Fibroblast of lung (primary cell): ENCODE measurements around the gene ORC3. TPM values are rescaled to one million over a fixed set of nuclear protein-coding genes. Genes with fewer than 3 reads are reported as not detected.

Source experiments
- DNase-seq, 2 donors: peaks; one replicate each; pipeline versions ENCODE4 v3.0.0 to v3.0.0-alpha.2; 2010; ENCODE audit warnings: low read depth in 2 of 2
- H2AFZ ChIP-seq: 2 replicates; pipeline ENCODE4 v1.5.1; 2012; ENCODE audit warnings: low read length, control low read depth, inconsistent platforms
- H3K27ac ChIP-seq: 2 replicates; pipeline ENCODE4 v1.5.1; 2011; ENCODE audit warnings: low read length, control low read depth; ENCODE audit not compliant: insufficient read depth
- H3K27me3 ChIP-seq: 2 replicates; pipeline ENCODE4 v1.5.1; 2011; ENCODE audit warnings: mild to moderate bottlenecking, low read length; ENCODE audit not compliant: control insufficient read depth, insufficient read depth
- H3K36me3 ChIP-seq: 2 replicates; pipeline ENCODE4 v1.5.1; 2011; ENCODE audit warnings: low read length; ENCODE audit not compliant: control insufficient read depth, insufficient read depth
- H3K4me1 ChIP-seq: 2 replicates; pipeline ENCODE4 v1.5.1; 2011; ENCODE audit warnings: low read length; ENCODE audit not compliant: control insufficient read depth, insufficient read depth; ENCODE audit errors: extremely low read depth
- H3K4me2 ChIP-seq: 2 replicates; pipeline ENCODE4 v1.5.1; 2011; ENCODE audit warnings: low read length, control low read depth; ENCODE audit not compliant: insufficient read depth; ENCODE audit errors: extremely low read depth
- H3K4me3 ChIP-seq, 4 experiments: fragments of 200-600 bp in 1 of 4; sonication (generic) in 1 of 4; replicated peaks in 1 of 4; 2 replicates each; pipeline ENCODE4 v1.5.1; 2011 to 2016; ENCODE audit warnings: low read length in 4 of 4, low read depth in 3 of 4, mild to moderate bottlenecking in 3 of 4, control low read depth in 2 of 4, inconsistent platforms in 1 of 4, mixed read lengths in 1 of 4; ENCODE audit not compliant: insufficient read depth in 1 of 4; ENCODE audit errors: control extremely low read depth in 1 of 4
- H3K79me2 ChIP-seq: 2 replicates; pipeline ENCODE4 v1.5.1; 2012; ENCODE audit warnings: mild to moderate bottlenecking, low read length, inconsistent platforms; ENCODE audit not compliant: control insufficient read depth, insufficient read depth
- H3K9ac ChIP-seq: 2 replicates; pipeline ENCODE4 v1.5.1; 2011; ENCODE audit warnings: mild to moderate bottlenecking, low read length, control low read depth; ENCODE audit not compliant: insufficient read depth
- H3K9me3 ChIP-seq: 2 replicates; pipeline ENCODE4 v1.5.1; 2012; ENCODE audit warnings: low read depth, low read length; ENCODE audit not compliant: control insufficient read depth, insufficient read depth
- H4K20me1 ChIP-seq: 2 replicates; pipeline ENCODE4 v1.5.1; 2011; ENCODE audit warnings: low read length; ENCODE audit not compliant: control insufficient read depth, insufficient read depth; ENCODE audit errors: extremely low read depth
- EZH2 ChIP-seq: IDR thresholded peaks from 2 replicates; pipeline ENCODE4 v1.5.1; 2012; ENCODE audit warnings: low read length, control low read depth, mild to moderate bottlenecking; ENCODE audit errors: missing control alignments
- polyA plus RNA-seq, 2 donors: library from polyadenylated mRNA; depleted of rRNA in 1 of 2; stranded (reverse) in 1 of 2; unstranded in 1 of 2; fragments of >200 nt; gene quantifications; 2 replicates each; pipeline ENCODE4 v1.2.1, GENCODE V29; 2011 to 2012; ENCODE audit warnings: missing spikeins in 1 of 2
- total RNA-seq: library from RNA; depleted of rRNA; stranded (reverse); fragments of >200 nt; gene quantifications from 2 replicates; pipeline ENCODE4 v1.2.1, GENCODE V29; 2014
- TF ChIP-seq, protein P1 (sequence below), 2 donors: IDR thresholded peaks in 1 of 2; conservative IDR thresholded peaks in 1 of 2; 1 replicate in 1 of 2; 2 replicates in 1 of 2; pipeline ENCODE4 v1.5.1; 2011 to 2012; ENCODE audit warnings: low read length in 2 of 2, control low read depth in 1 of 2, inconsistent platforms in 1 of 2, low read depth in 1 of 2, mild to moderate bottlenecking in 1 of 2

Gene ORC3
- total and polyA plus RNA-seq, 2 donors (not counting 1 experiment from before 2014, with no cell fraction given), result 23.8 to 37.9 TPM

GRCh38 chr6:87541744-87542143 is 48.2 kb upstream of the ORC3 start:
- H3K9me3 ChIP-seq, result no peaks in the 10 kb centered on the region
- H3K27me3 ChIP-seq, result no peaks in the 10 kb centered on the region
- H2AFZ ChIP-seq, result no peak overlapping the region
- no peak overlapping the region for H3K9ac ChIP-seq
- H4K20me1 ChIP-seq, result no peaks in the 10 kb centered on the region
- peaks cover 3% of the 10 kb centered on the region for H3K36me3 ChIP-seq
- H3K4me3 ChIP-seq, result no peak overlapping the region
- no peak overlapping the region for H3K27ac ChIP-seq
- H3K4me1 ChIP-seq, result no peaks in the 10 kb centered on the region
- DNase-seq, result no peak
- H3K4me2 ChIP-seq, result no peak overlapping the region
- no peaks in the 10 kb centered on the region for H3K79me2 ChIP-seq
- TF ChIP-seq, protein P1, sequence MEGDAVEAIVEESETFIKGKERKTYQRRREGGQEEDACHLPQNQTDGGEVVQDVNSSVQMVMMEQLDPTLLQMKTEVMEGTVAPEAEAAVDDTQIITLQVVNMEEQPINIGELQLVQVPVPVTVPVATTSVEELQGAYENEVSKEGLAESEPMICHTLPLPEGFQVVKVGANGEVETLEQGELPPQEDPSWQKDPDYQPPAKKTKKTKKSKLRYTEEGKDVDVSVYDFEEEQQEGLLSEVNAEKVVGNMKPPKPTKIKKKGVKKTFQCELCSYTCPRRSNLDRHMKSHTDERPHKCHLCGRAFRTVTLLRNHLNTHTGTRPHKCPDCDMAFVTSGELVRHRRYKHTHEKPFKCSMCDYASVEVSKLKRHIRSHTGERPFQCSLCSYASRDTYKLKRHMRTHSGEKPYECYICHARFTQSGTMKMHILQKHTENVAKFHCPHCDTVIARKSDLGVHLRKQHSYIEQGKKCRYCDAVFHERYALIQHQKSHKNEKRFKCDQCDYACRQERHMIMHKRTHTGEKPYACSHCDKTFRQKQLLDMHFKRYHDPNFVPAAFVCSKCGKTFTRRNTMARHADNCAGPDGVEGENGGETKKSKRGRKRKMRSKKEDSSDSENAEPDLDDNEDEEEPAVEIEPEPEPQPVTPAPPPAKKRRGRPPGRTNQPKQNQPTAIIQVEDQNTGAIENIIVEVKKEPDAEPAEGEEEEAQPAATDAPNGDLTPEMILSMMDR (conservative IDR thresholded peaks at IDR 0.05 in 1 of 2, IDR thresholded peaks at IDR 0.05 in 1 of 2; ENCODE audit: low read depth in 1 of 2, low read length in 2 of 2), result no peak
- TF ChIP-seq EZH2, result no peak

DNA sequence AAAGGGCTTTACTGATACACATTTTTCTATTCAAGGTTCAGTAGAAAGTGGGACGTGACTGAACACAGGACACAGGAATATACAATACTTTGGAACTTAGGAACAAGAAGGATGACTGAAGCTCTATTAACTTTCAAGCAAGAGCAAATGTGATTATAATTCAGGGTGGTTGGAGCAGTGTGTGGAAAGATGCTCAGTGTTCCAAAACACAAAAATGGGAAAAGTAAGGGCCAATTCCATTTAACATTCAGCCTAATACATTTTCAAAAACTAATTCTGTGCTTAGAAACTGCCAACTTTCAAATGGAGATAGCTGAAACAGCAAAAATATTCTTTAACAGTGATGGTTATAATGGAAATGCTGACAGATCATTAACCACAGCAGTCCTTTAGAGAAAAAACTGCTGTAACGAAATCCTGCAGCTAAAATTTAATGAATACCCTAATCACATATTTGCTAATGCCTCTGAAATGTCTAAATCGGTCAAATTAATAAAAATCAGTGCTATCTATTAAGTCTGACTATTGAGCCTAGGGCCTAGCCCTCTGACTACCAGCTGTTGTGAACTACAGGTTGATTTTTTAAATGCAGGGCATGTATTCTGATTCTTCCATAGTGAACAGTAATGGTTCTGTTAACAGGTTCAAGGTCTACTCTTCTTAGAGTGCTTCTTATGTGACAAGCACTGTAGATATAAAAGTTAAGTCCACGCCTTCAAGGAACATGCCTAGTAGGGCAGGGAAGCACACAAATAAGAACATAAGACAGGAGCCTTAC is 46.0 kb upstream of the ORC3 start:
- Histone ChIP-seq H3K4me2 (no peak overlapping the region), H2AFZ (no peak overlapping the region), H3K4me3 (no peak overlapping the region), H3K36me3 (peaks cover 3% of the 10 kb centered on the region), H3K27ac (no peak overlapping the region), H3K9me3 (no peaks in the 10 kb centered on the region), H3K4me1 (no peaks in the 10 kb centered on the region), H3K79me2 (no peaks in the 10 kb centered on the region), H3K27me3 (no peaks in the 10 kb centered on the region), H3K9ac (no peak overlapping the region), H4K20me1 (no peaks in the 10 kb centered on the region)
- TF ChIP-seq, protein P1 (conservative IDR thresholded peaks at IDR 0.05 in 1 of 2, IDR thresholded peaks at IDR 0.05 in 1 of 2; ENCODE audit: low read depth in 1 of 2, low read length in 2 of 2), result no peak
- no peak for TF ChIP-seq EZH2
- DNase-seq, result no peak

DNA sequence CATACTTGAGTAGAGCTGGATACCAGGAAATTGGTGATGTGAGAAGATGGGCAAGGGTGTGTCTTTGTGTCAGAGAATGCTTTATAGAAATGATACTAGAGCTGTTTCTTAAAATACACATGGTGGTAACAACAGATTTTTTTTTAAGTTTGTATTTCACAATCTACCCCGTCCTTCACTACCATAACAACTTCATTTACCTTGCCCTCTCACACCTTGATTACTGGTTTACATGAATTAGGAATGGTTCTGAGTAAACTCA is 45.5 kb upstream of the ORC3 start:
- no peak overlapping the region for H3K9ac ChIP-seq

More for the DNA sequence above, 45.5 kb upstream of the ORC3 start:
- no peaks in the 10 kb centered on the region for H4K20me1 ChIP-seq
- no peak overlapping the region for H3K27ac ChIP-seq
- H3K9me3 ChIP-seq, result no peaks in the 10 kb centered on the region
- H3K4me3 ChIP-seq, result no peak overlapping the region
- H3K36me3 ChIP-seq, result peaks cover 3% of the 10 kb centered on the region
- no peaks in the 10 kb centered on the region for H3K79me2 ChIP-seq
- H3K4me1 ChIP-seq, result no peaks in the 10 kb centered on the region
- TF ChIP-seq EZH2, result no peak
- TF ChIP-seq, protein P1 (conservative IDR thresholded peaks at IDR 0.05 in 1 of 2, IDR thresholded peaks at IDR 0.05 in 1 of 2; ENCODE audit: low read depth in 1 of 2, low read length in 2 of 2), result no peak
- H3K4me2 ChIP-seq, result no peak overlapping the region
- H3K27me3 ChIP-seq, result no peaks in the 10 kb centered on the region
- DNase-seq, result no peak
- no peak overlapping the region for H2AFZ ChIP-seq
